Caco-2 (cell line): ENCODE measurements around the gene GLT8D2. TPM values are rescaled to one million over a fixed set of nuclear protein-coding genes. Genes with fewer than 3 reads are reported as not detected.

Experiments
- BruUV-seq: library from RNA; stranded (reverse); fragments of 400-500 nt; replicated peaks from 2 replicates; lab custom pipeline; 2021; lab: Mats Ljungman, UMichigan
- CTCF ChIA-PET: fragments of 300-600 bp; sonication (Branson Sonifier 250); formaldehyde crosslinking; loops from one replicate; lab custom pipeline; 2022; ENCODE audit warnings: antibody characterized with exemption; lab: Charles Lee
- POLR2A ChIA-PET: fragments of 300-600 bp; sonication (Branson Sonifier 250); formaldehyde crosslinking; loops from one replicate; lab custom pipeline; 2022; ENCODE audit warnings: antibody characterized with exemption; lab: Charles Lee
- DNase-seq, 2 experiments: peaks; one replicate each; pipeline versions ENCODE4 v3.0.0 to v3.0.0-alpha.2; 2020 to 2022
- H3K27me3 ChIP-seq: replicated peaks from 2 replicates; pipeline ENCODE4 v1.6.0; 2011; ENCODE audit warnings: low read length; ENCODE audit not compliant: control insufficient read depth, insufficient read depth
- H3K36me3 ChIP-seq: 2 replicates; pipeline ENCODE4 v1.5.1; 2011; ENCODE audit warnings: low read length; ENCODE audit not compliant: control insufficient read depth, insufficient read depth
- H3K4me1 ChIP-seq: fragments of 250-450 bp; sonication (Bioruptor Pico); 2 replicates; pipeline ENCODE4 v1.5.1; 2020; ENCODE audit warnings: mild to moderate bottlenecking
- H3K4me3 ChIP-seq: 2 replicates; pipeline ENCODE4 v1.5.1; 2011; ENCODE audit warnings: low read depth, mild to moderate bottlenecking, control low read depth, low read length
- H3K9me3 ChIP-seq: fragments of 250-450 bp; sonication (Bioruptor Pico); 2 replicates; pipeline ENCODE4 v1.5.1; 2020; ENCODE audit warnings: mild to moderate bottlenecking, moderate library complexity
- H3K27ac Mint-ChIP-seq: one replicate; pipeline ENCODE4 v1.8.0; 2022; ENCODE audit warnings: mixed read lengths; ENCODE audit not compliant: unreplicated experiment
- H3K27me3 Mint-ChIP-seq: one replicate; pipeline ENCODE4 v1.8.0; 2022; ENCODE audit warnings: mixed read lengths; ENCODE audit not compliant: insufficient read depth, unreplicated experiment
- H3K36me3 Mint-ChIP-seq: one replicate; pipeline ENCODE4 v1.8.0; 2022; ENCODE audit warnings: mild to moderate bottlenecking, mixed read lengths; ENCODE audit not compliant: insufficient read depth, unreplicated experiment
- H3K4me1 Mint-ChIP-seq: one replicate; pipeline ENCODE4 v1.8.0; 2022; ENCODE audit warnings: low read depth, mixed read lengths; ENCODE audit not compliant: unreplicated experiment
- H3K4me3 Mint-ChIP-seq: one replicate; pipeline ENCODE4 v1.8.0; 2022; ENCODE audit warnings: mild to moderate bottlenecking, moderate library complexity, mixed read lengths; ENCODE audit not compliant: unreplicated experiment
- H3K9me3 Mint-ChIP-seq: one replicate; pipeline ENCODE4 v1.8.0; 2022; ENCODE audit warnings: mixed read lengths; ENCODE audit not compliant: unreplicated experiment
- CTCF ChIP-seq, 2 experiments: fragments of 200-600 bp in 1 of 2; IDR thresholded peaks; 1 replicate in 1 of 2; 2 replicates in 1 of 2; pipeline versions ENCODE4 v1.5.1 to v1.8.0; 2011 to 2022; ENCODE audit warnings: antibody characterized with exemption in 1 of 2, control low read depth in 1 of 2, inconsistent platforms in 1 of 2, low read depth in 1 of 2, low read length in 1 of 2, mild to moderate bottlenecking in 1 of 2, moderate library complexity in 1 of 2; ENCODE audit not compliant: insufficient read depth in 1 of 2, severe bottlenecking in 1 of 2, unreplicated experiment in 1 of 2
- intact Hi-C: fragments of 100-400 bp; cut with micrococcal nuclease; formaldehyde crosslinking; loops from one replicate; pipeline ENCODE4 v1.10.0; 2022; ENCODE audit not compliant: unreplicated experiment
- total RNA-seq: library from RNA; stranded (reverse); gene quantifications from 2 replicates; pipeline ENCODE4 v1.2.3, GENCODE V29; 2022

The GLT8D2 gene
- total RNA-seq, 1 experiment from 2014 or later, result not detected

GRCh38 chr12:103962493-103962892, 87.5 kb downstream of the GLT8D2 start:
- DNase-seq, result no peak
- Histone ChIP-seq H3K27me3 (no peaks in the 10 kb centered on the region), H3K36me3 (no peaks in the 10 kb centered on the region), H3K9me3 (no peaks in the 10 kb centered on the region), H3K4me1 (no peaks in the 10 kb centered on the region; the same call in 1 of the 2 replicates), H3K4me3 (no peak overlapping the region)
- ChIA-PET POLR2A (no interaction called here), CTCF (no interaction called here)
- intact Hi-C loops, result no loop called here
- Mint-ChIP-seq H3K27me3 (no peaks in the 10 kb centered on the region), H3K36me3 (peaks cover 25% of the 10 kb centered on the region), H3K4me3 (no peak overlapping the region), H3K4me1 (peaks cover 11% of the 10 kb centered on the region), H3K27ac (no peak overlapping the region), H3K9me3 (no peaks in the 10 kb centered on the region)
- BruUV-seq, result no TSS peak
- no peak for TF ChIP-seq CTCF (IDR thresholded peaks at IDR 0.05; ENCODE audit: insufficient read depth in 1 of 2, low read depth in 1 of 2, low read length in 1 of 2, severe bottlenecking in 1 of 2, unreplicated experiment in 1 of 2)

- ChIA-PET POLR2A (interaction anchor here (0.6 kb wide), 1 partner anchor 31 kb away, joined by 3 read pairs; the partner anchor contains the start of gene HSP90B1), CTCF (no interaction called here)
- intact Hi-C loops, result no loop called here
- no peaks in the 10 kb centered on the region for H3K27me3 Mint-ChIP-seq
- BruUV-seq, result no TSS peak
- DNase-seq, result no peak
- Histone ChIP-seq H3K4me3 (no peak overlapping the region), H3K27me3 (no peaks in the 10 kb centered on the region), H3K4me1 (peaks cover 1% of the 10 kb centered on the region), H3K9me3 (no peaks in the 10 kb centered on the region), H3K36me3 (no peaks in the 10 kb centered on the region)
- peaks cover 15% of the 10 kb centered on the region for H3K4me1 Mint-ChIP-seq
- no peak overlapping the region for H3K27ac Mint-ChIP-seq
- no peaks in the 10 kb centered on the region for H3K9me3 Mint-ChIP-seq
- H3K36me3 Mint-ChIP-seq, result peaks cover 29% of the 10 kb centered on the region
- no peak overlapping the region for H3K4me3 Mint-ChIP-seq
- TF ChIP-seq CTCF (IDR thresholded peaks at IDR 0.05; ENCODE audit: insufficient read depth in 1 of 2, low read depth in 1 of 2, low read length in 1 of 2, severe bottlenecking in 1 of 2, unreplicated experiment in 1 of 2), result no peak
These were observed 89.3 kb downstream of the GLT8D2 start for GRCh38 chr12:103960616-103961227.

GRCh38 chr12:103958621-103959020, 91.4 kb downstream of the GLT8D2 start:
- no TSS peak for BruUV-seq
- H3K9me3 ChIP-seq, result no peaks in the 10 kb centered on the region
- Mint-ChIP-seq H3K4me3 (peak overlapping the region; percentile 23), H3K36me3 (peaks cover 31% of the 10 kb centered on the region), H3K4me1 (peaks cover 18% of the 10 kb centered on the region), H3K27ac (peak overlapping the region; percentile 33), H3K27me3 (no peaks in the 10 kb centered on the region), H3K9me3 (no peaks in the 10 kb centered on the region)
- no peaks in the 10 kb centered on the region for H3K27me3 ChIP-seq
- H3K4me1 ChIP-seq, result peaks cover 4% of the 10 kb centered on the region
- H3K36me3 ChIP-seq, result no peaks in the 10 kb centered on the region; the same call in 1 of the 2 replicates
- DNase-seq, result no peak
- no peak for TF ChIP-seq CTCF (IDR thresholded peaks at IDR 0.05; ENCODE audit: insufficient read depth in 1 of 2, low read depth in 1 of 2, low read length in 1 of 2, severe bottlenecking in 1 of 2, unreplicated experiment in 1 of 2)
- POLR2A ChIA-PET, result no interaction called here
- intact Hi-C loops, result no loop called here
- CTCF ChIA-PET, result interaction anchor here (0.6 kb wide), 1 partner anchor 370 kb away, joined by 3 read pairs; no protein-coding TSS in a partner anchor
- H3K4me3 ChIP-seq, result no peak overlapping the region
